Neutrophil (primary cell): Measurements from ENCODE around the gene SAMD11.

ENCODE experiments used
- H3K27ac ChIP-seq: fragments of 200-600 bp; sonication (generic); 2 replicates; pipeline ENCODE4 v1.5.1; 2016; ENCODE audit warnings: mild to moderate bottlenecking, moderate library complexity
- H3K27me3 ChIP-seq: fragments of 200-600 bp; sonication (generic); 2 replicates; pipeline ENCODE4 v1.6.0; 2016; ENCODE audit warnings: mild to moderate bottlenecking
- H3K36me3 ChIP-seq: fragments of 200-600 bp; sonication (generic); 2 replicates; pipeline ENCODE4 v1.5.1; 2017
- H3K4me1 ChIP-seq, 2 experiments: fragments of 200-600 bp in 1 of 2; sonication (generic) in 1 of 2; 1 replicate in 1 of 2; 2 replicates in 1 of 2; pipeline versions ENCODE4 v1.5.1 to v1.6.1; 2013 to 2016; ENCODE audit warnings: low read depth in 1 of 2, low read length in 1 of 2, mild to moderate bottlenecking in 1 of 2, moderate library complexity in 1 of 2; ENCODE audit not compliant: control insufficient read depth in 1 of 2, insufficient read depth in 1 of 2
- H3K4me3 ChIP-seq, 2 experiments: fragments of 200-600 bp in 1 of 2; sonication (generic) in 1 of 2; 1 replicate in 1 of 2; 2 replicates in 1 of 2; pipeline ENCODE4 v1.5.1; 2013 to 2016; ENCODE audit warnings: low read depth in 1 of 2, low read length in 1 of 2, mild to moderate bottlenecking in 1 of 2, moderate library complexity in 1 of 2
- H3K9me3 ChIP-seq: fragments of 200-600 bp; sonication (generic); 2 replicates; pipeline ENCODE4 v1.5.1; 2016
- TF ChIP-seq, protein P1 (sequence below): fragments of 200-600 bp; sonication (generic); IDR thresholded peaks from 2 replicates; pipeline ENCODE4 v1.5.1; 2016; ENCODE audit warnings: antibody characterized with exemption

Gene SAMD11

DNA sequence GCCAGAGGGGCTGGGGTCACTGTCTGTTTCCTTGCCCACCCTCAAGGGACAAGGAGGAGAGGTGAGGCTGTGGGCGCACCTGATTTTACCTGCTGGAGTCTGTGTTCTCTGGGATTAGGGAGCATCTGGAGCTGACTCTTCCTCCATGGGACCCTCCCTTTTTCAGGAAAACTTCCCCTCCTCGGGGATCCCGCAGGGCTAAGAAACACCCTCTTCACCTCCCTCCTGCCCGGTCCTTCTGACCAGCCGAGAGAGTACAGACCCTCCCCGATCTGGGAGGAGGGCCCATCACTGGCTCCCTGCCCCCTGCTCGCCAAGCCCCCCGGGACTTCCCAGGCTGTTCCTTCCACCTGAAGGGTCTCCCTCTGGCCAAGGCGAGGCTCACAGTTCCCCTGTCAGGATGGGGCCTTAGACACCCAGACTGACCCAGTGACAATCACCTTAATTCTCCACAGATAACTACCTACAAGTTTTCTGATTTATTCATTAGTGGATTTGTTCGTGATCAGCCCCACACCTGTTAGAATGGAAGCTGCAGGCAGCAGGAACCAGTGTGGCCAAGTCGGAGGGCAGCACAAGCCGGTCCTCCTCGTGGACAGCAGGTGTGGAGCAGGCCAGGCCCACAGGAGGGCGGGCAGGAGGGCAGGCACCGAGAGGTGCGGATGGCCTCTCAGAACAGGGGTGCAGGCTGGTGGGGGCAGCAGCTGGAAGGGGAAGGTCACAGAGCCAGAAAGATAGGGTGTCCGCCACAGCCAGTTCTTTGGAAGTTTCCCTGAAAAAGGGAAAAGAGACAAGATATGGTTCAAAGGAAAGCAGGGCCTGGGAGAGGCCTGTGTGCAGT, 15.9 kb upstream of the SAMD11 start:
- TF ChIP-seq, protein P1, sequence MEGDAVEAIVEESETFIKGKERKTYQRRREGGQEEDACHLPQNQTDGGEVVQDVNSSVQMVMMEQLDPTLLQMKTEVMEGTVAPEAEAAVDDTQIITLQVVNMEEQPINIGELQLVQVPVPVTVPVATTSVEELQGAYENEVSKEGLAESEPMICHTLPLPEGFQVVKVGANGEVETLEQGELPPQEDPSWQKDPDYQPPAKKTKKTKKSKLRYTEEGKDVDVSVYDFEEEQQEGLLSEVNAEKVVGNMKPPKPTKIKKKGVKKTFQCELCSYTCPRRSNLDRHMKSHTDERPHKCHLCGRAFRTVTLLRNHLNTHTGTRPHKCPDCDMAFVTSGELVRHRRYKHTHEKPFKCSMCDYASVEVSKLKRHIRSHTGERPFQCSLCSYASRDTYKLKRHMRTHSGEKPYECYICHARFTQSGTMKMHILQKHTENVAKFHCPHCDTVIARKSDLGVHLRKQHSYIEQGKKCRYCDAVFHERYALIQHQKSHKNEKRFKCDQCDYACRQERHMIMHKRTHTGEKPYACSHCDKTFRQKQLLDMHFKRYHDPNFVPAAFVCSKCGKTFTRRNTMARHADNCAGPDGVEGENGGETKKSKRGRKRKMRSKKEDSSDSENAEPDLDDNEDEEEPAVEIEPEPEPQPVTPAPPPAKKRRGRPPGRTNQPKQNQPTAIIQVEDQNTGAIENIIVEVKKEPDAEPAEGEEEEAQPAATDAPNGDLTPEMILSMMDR, result no peak
- peaks cover 64% of the 10 kb centered on the region for H3K27me3 ChIP-seq
- no peak overlapping the region for H3K27ac ChIP-seq

DNA sequence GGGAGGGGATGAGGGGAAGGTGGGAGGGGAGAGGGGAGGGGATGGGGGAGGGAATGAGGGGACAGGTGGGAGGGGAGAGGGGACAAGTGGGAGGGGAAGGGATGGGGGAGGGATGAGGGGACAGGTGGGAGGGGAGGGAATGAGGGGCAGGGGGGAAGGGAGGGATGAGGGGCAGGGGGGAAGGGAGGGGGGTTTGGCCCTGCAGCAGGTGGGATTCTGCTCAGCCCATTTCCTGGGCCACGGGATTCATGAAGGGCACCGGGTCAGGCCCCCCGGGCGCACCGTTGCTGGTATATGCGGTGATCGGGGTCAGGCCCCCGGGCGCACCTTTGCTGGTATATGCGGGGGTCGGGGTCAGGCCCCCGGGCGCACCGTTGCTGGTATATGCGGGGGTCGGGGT, 15.1 kb upstream of the SAMD11 start:
- H3K36me3 ChIP-seq, result no peaks in the 10 kb centered on the region
- no peaks in the 10 kb centered on the region for H3K9me3 ChIP-seq
- H3K27me3 ChIP-seq, result peaks cover 55% of the 10 kb centered on the region
- TF ChIP-seq, protein P1, result no peak
- H3K27ac ChIP-seq, result no peak overlapping the region
- H3K4me3 ChIP-seq, result no peak overlapping the region
- peaks cover 11 to 20% of the 10 kb centered on the region in 2 experiments for H3K4me1 ChIP-seq

More for the DNA sequence above, 15.9 kb upstream of the SAMD11 start:
- peaks cover 11 to 20% of the 10 kb centered on the region in 2 experiments for H3K4me1 ChIP-seq
- H3K36me3 ChIP-seq, result no peaks in the 10 kb centered on the region
- no peaks in the 10 kb centered on the region for H3K9me3 ChIP-seq
- no peak overlapping the region for H3K4me3 ChIP-seq

DNA sequence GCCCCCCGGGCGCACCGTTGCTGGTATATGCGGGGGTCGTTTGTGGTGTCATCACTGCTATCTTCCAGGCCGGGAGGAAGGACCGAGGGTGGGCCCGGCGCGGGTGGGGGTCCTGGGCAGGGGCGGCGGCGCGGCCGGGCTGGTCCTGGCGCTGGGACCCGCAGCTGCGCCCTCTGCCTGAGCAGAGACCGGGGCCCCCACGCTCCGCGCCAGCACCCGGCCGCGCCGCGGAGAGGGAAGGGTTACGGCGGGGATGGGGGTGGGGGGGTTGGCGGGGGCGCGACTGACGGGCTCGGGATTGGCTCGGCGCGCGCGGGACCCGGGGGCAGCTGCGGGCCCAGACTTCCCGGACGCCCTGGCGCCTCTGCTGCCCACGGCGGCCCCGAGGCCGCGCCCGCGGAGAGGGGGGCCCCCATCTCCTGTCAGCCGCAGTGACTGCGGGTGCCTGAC, 13.8 kb upstream of the SAMD11 start:
- Histone ChIP-seq H3K36me3 (no peaks in the 10 kb centered on the region), H3K4me3 (no peak overlapping the region), H3K4me1 (peaks cover 10 to 11% of the 10 kb centered on the region in 2 experiments), H3K27me3 (peaks cover 43% of the 10 kb centered on the region), H3K9me3 (no peaks in the 10 kb centered on the region), H3K27ac (no peak overlapping the region)
- TF ChIP-seq, protein P1, result no peak

DNA sequence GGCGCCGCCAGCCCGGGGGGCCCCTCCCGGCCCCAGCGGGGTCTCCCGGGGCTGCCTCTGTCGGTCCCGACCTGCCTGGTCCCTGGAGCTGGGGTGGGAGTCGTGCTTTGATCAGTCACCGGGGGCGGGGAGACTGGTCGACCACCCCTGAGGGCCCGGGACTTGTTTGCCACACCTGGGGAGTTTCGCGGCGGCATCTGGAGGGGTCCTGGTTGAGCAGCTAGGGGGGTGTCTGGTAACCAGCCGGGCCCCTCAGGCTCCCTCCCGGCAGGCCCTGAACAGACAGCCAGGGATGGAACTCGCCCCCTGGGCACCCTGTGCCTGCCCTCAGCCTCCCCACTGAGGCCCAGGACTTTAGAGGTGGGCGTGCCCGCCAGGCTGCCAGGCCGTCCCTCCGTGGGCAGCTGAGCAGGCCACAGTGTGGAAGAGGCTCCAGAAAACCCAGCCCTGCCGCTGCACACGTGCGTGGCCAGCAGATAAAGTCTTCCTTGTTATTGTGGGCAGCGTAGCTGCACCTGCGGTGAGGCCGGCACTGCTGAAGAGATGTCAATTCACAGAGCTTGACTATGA, 13.3 kb upstream of the SAMD11 start:
- H3K4me3 ChIP-seq, result no peak overlapping the region
- peaks cover 5 to 7% of the 10 kb centered on the region in 2 experiments for H3K4me1 ChIP-seq
- H3K27me3 ChIP-seq, result peaks cover 38% of the 10 kb centered on the region
- no peak overlapping the region for H3K27ac ChIP-seq
- TF ChIP-seq, protein P1, result no peak
- H3K36me3 ChIP-seq, result no peaks in the 10 kb centered on the region
- H3K9me3 ChIP-seq, result no peaks in the 10 kb centered on the region

DNA sequence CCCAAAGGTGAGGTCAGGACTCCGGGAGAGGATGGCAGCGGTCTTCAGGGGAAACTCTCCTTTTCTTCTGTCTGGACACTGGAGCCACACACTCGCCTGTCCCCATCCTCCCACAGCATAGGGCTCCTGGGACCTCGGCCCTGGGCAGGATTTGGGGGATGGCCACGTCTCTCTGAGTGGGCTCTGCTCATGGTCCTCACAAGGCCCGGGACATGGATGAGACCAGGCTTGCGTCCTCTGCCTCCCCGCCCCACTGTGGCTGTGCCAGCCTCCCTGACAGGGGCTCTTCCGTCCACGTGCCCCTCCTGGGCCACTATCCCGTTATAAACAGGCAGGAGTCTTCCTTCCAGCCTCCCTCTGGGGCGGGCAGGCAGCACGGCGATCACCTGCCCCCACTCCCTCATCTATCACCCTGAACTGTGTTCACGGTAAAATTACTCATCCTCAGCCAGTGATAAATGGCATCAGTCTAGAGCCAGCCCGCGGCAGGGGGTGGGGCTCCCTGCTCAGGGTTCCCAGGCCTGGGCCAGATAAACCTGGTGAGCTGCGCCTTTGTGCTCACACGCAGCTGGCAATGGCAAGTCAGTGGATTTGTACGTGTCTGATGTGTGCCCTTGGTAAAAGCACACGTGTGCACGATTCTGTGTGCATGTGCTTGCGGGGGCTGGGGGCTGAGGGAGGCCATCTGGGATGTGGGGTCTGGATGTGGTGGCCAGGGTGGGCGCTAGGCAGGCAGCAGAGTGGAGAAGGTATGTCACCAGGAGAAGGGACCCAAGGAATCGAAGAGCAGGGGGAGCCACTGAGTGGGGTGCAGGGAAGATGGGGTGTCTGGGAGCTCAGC, 12.6 kb upstream of the SAMD11 start:
- H3K4me1 ChIP-seq, result peaks cover 4 to 5% of the 10 kb centered on the region in 2 experiments
- H3K4me3 ChIP-seq, result no peak overlapping the region
- H3K9me3 ChIP-seq, result no peaks in the 10 kb centered on the region
- H3K27me3 ChIP-seq, result peaks cover 35% of the 10 kb centered on the region
- H3K36me3 ChIP-seq, result no peaks in the 10 kb centered on the region
- H3K27ac ChIP-seq, result no peak overlapping the region
- TF ChIP-seq, protein P1, result no peak
